ENCODE results near the gene FHAD1. TPM values are rescaled to one million over a fixed set of nuclear protein-coding genes. Genes with fewer than 3 reads are reported as not detected.

FHAD1 gene
- polyA plus RNA-seq, 3 donors, result 2.4 to 3.6 (median 3.2) TPM

- no peak for DNase-seq (ENCODE audit: low read depth in 3 of 3, low spot score in 2 of 3)
These were observed 95.5 kb downstream of the FHAD1 start for GRCh38 chr1:15342408-15342967.

GRCh38 chr1:15343099-15343498 is 96.1 kb downstream of the FHAD1 start:
- no peak for DNase-seq (ENCODE audit: low read depth in 3 of 3, low spot score in 2 of 3)

- no peak for DNase-seq (ENCODE audit: low read depth in 3 of 3, low spot score in 2 of 3)
These were observed 96.7 kb downstream of the FHAD1 start for GRCh38 chr1:15343729-15344128.

- DNase-seq (ENCODE audit: low read depth in 3 of 3, low spot score in 2 of 3), result no peak
These were observed 97.4 kb downstream of the FHAD1 start for GRCh38 chr1:15344380-15344779.

GRCh38 chr1:15344800-15345704 is 98.0 kb downstream of the FHAD1 start:
- DNase-seq (ENCODE audit: low read depth in 3 of 3, low spot score in 2 of 3), result no peak

- no peak for DNase-seq (ENCODE audit: low read depth in 3 of 3, low spot score in 2 of 3)
These were observed 98.8 kb downstream of the FHAD1 start for GRCh38 chr1:15345705-15346345.

- DNase-seq (ENCODE audit: low read depth in 3 of 3, low spot score in 2 of 3), result no peak
These were observed 99.5 kb downstream of the FHAD1 start for GRCh38 chr1:15346346-15347030.

- no peak for DNase-seq (ENCODE audit: low read depth in 3 of 3, low spot score in 2 of 3)
These were observed 100.2 kb downstream of the FHAD1 start for GRCh38 chr1:15347182-15347581.

GRCh38 chr1:15348648-15349047 is 101.6 kb downstream of the FHAD1 start:
- DNase-seq (ENCODE audit: low read depth in 3 of 3, low spot score in 2 of 3), result no peak

- no peak for DNase-seq (ENCODE audit: low read depth in 3 of 3, low spot score in 2 of 3)
These were observed 102.1 kb downstream of the FHAD1 start for GRCh38 chr1:15349133-15349532.

- DNase-seq (ENCODE audit: low read depth in 3 of 3, low spot score in 2 of 3), result no peak
These were observed 103.1 kb downstream of the FHAD1 start for GRCh38 chr1:15350151-15350550.

GRCh38 chr1:15350551-15351200 is 103.7 kb downstream of the FHAD1 start:
- DNase-seq (ENCODE audit: low read depth in 3 of 3, low spot score in 2 of 3), result no peak

- no peak for DNase-seq (ENCODE audit: low read depth in 3 of 3, low spot score in 2 of 3)
These were observed 104.3 kb downstream of the FHAD1 start for GRCh38 chr1:15351310-15351709.

GRCh38 chr1:15352128-15352957 is 105.3 kb downstream of the FHAD1 start:
- DNase-seq (ENCODE audit: low read depth in 3 of 3, low spot score in 2 of 3), result no peak

GRCh38 chr1:15353839-15354579 is 107.0 kb downstream of the FHAD1 start:
- DNase-seq (ENCODE audit: low read depth in 3 of 3, low spot score in 2 of 3), result no peak

- no peak for DNase-seq (ENCODE audit: low read depth in 3 of 3, low spot score in 2 of 3)
These were observed 107.5 kb downstream of the FHAD1 start for GRCh38 chr1:15354580-15354965.

- no peak for DNase-seq (ENCODE audit: low read depth in 3 of 3, low spot score in 2 of 3)
These were observed 109.1 kb downstream of the FHAD1 start for GRCh38 chr1:15355968-15356625.

- no peak for DNase-seq (ENCODE audit: low read depth in 3 of 3, low spot score in 2 of 3)
These were observed 110.7 kb downstream of the FHAD1 start for GRCh38 chr1:15357612-15358207.

Measured in right renal cortex interstitium (tissue), 3 donors.